Measurements from ENCODE around the gene TIMMDC1. TPM values are rescaled to one million over a fixed set of nuclear protein-coding genes. Genes with fewer than 3 reads are reported as not detected.

The TIMMDC1 gene
- total and polyA plus RNA-seq, 2 donors from 2014 or later, result 114 to 169 TPM

GRCh38 chr3:119555309-119555735 lies 57.0 kb downstream of the TIMMDC1 start:
- Histone ChIP-seq H3K4me3 (ENCODE audit: low read length in 3 of 3) (no peak overlapping the region), H3K27me3 (ENCODE audit: control insufficient read depth, insufficient read depth, low read length) (no peaks in the 10 kb centered on the region), H3K9ac (ENCODE audit: low read length in 3 of 3) (no peak overlapping the region), H3K27ac (ENCODE audit: low read depth in 2 of 2, low read length in 2 of 2) (no peak overlapping the region), H3K36me3 (ENCODE audit: control insufficient read depth in 2 of 3, insufficient read depth in 3 of 3, low read length in 3 of 3) (no peaks in the 10 kb centered on the region), H3K4me1 (ENCODE audit: control insufficient read depth in 2 of 3, insufficient read depth in 2 of 3, low read depth in 1 of 3, low read length in 3 of 3) (no peaks in the 10 kb centered on the region), H3K9me3 (ENCODE audit: control insufficient read depth in 2 of 3, insufficient read depth in 1 of 3, low read length in 3 of 3) (no peaks in the 10 kb centered on the region)
- DNase-seq, result no peak
- TF ChIP-seq CTCF (IDR thresholded peaks at IDR 0.05; ENCODE audit: borderline replicate concordance, extremely low read depth, insufficient read depth), result no peak
- no peak for FAIRE-seq
- intact Hi-C loops (cut with DNase I), result no loop called here

GRCh38 chr3:119555929-119556328 lies 57.6 kb downstream of the TIMMDC1 start:
- no peak overlapping the region for H3K4me3 ChIP-seq (ENCODE audit: low read length in 3 of 3)
- no peak overlapping the region for H3K9ac ChIP-seq (ENCODE audit: low read length in 3 of 3)
- H3K36me3 ChIP-seq (ENCODE audit: control insufficient read depth in 2 of 3, insufficient read depth in 3 of 3, low read length in 3 of 3), result no peaks in the 10 kb centered on the region
- FAIRE-seq, result no peak
- no peak for TF ChIP-seq CTCF (IDR thresholded peaks at IDR 0.05; ENCODE audit: borderline replicate concordance, extremely low read depth, insufficient read depth)
- no peak overlapping the region for H3K27ac ChIP-seq (ENCODE audit: low read depth in 2 of 2, low read length in 2 of 2)
- no peak for DNase-seq
- H3K9me3 ChIP-seq (ENCODE audit: control insufficient read depth in 2 of 3, insufficient read depth in 1 of 3, low read length in 3 of 3), result no peaks in the 10 kb centered on the region
- no peaks in the 10 kb centered on the region for H3K4me1 ChIP-seq (ENCODE audit: control insufficient read depth in 2 of 3, insufficient read depth in 2 of 3, low read depth in 1 of 3, low read length in 3 of 3)
- intact Hi-C loops (cut with DNase I), result no loop called here
- H3K27me3 ChIP-seq (ENCODE audit: control insufficient read depth, insufficient read depth, low read length), result no peaks in the 10 kb centered on the region

- no peaks in the 10 kb centered on the region for H3K4me1 ChIP-seq (ENCODE audit: control insufficient read depth in 2 of 3, insufficient read depth in 2 of 3, low read depth in 1 of 3, low read length in 3 of 3)
- no peak for DNase-seq
- no peaks in the 10 kb centered on the region for H3K36me3 ChIP-seq (ENCODE audit: control insufficient read depth in 2 of 3, insufficient read depth in 3 of 3, low read length in 3 of 3)
- H3K4me3 ChIP-seq (ENCODE audit: low read length in 3 of 3), result no peak overlapping the region
- no peaks in the 10 kb centered on the region for H3K27me3 ChIP-seq (ENCODE audit: control insufficient read depth, insufficient read depth, low read length)
- intact Hi-C loops (cut with DNase I), result no loop called here
- no peak overlapping the region for H3K27ac ChIP-seq (ENCODE audit: low read depth in 2 of 2, low read length in 2 of 2)
- no peaks in the 10 kb centered on the region for H3K9me3 ChIP-seq (ENCODE audit: control insufficient read depth in 2 of 3, insufficient read depth in 1 of 3, low read length in 3 of 3)
- TF ChIP-seq CTCF (IDR thresholded peaks at IDR 0.05; ENCODE audit: borderline replicate concordance, extremely low read depth, insufficient read depth), result no peak
- H3K9ac ChIP-seq (ENCODE audit: low read length in 3 of 3), result no peak overlapping the region
- no peak for FAIRE-seq
Measured at GRCh38 chr3:119557192-119557876, 59.0 kb downstream of the TIMMDC1 start.

GRCh38 chr3:119557877-119558269 lies 59.5 kb downstream of the TIMMDC1 start:
- Histone ChIP-seq H3K36me3 (ENCODE audit: control insufficient read depth in 2 of 3, insufficient read depth in 3 of 3, low read length in 3 of 3) (no peaks in the 10 kb centered on the region), H3K4me1 (ENCODE audit: control insufficient read depth in 2 of 3, insufficient read depth in 2 of 3, low read depth in 1 of 3, low read length in 3 of 3) (peaks cover 0 to 2% (median 0%) of the 10 kb centered on the region in 3 donors), H3K27me3 (ENCODE audit: control insufficient read depth, insufficient read depth, low read length) (no peaks in the 10 kb centered on the region), H3K9me3 (ENCODE audit: control insufficient read depth in 2 of 3, insufficient read depth in 1 of 3, low read length in 3 of 3) (no peaks in the 10 kb centered on the region), H3K4me3 (ENCODE audit: low read length in 3 of 3) (no peak overlapping the region), H3K27ac (ENCODE audit: low read depth in 2 of 2, low read length in 2 of 2) (no peak overlapping the region), H3K9ac (ENCODE audit: low read length in 3 of 3) (no peak overlapping the region)
- TF ChIP-seq CTCF (IDR thresholded peaks at IDR 0.05; ENCODE audit: borderline replicate concordance, extremely low read depth, insufficient read depth), result no peak
- DNase-seq (no peak), FAIRE-seq (no peak)
- intact Hi-C loops (cut with DNase I), result no loop called here
